ENCODE results near the gene NCF4. TPM values are rescaled to one million over a fixed set of nuclear protein-coding genes. Genes with fewer than 3 reads are reported as not detected.

The NCF4 gene
- total and polyA plus RNA-seq, 8 donors = 3.2 to 68.1 (median 3.7) TPM

DNA sequence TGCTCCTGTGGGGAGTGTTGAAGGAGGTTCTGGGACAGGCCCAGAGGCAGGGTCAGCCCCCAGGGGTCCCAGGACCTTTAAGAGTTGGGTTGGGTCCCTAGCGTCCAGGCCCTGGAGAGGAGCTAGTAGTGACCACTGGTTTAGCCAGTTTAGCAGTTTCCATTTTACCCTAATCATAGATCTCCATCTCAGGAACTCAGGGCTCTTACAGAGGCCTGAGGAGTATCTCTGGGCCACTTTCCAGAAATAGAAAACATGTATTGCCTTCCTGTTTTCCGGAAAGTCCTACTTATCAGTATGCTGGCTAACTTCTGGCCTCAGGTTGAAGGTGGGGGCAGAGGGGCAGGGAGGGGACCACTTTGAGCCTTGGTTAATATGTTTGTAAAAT is 13.5 kb downstream of the NCF4 start:
- intact Hi-C loops (cut with DNase I) = no loop called here
- TF ChIP-seq, protein P1, sequence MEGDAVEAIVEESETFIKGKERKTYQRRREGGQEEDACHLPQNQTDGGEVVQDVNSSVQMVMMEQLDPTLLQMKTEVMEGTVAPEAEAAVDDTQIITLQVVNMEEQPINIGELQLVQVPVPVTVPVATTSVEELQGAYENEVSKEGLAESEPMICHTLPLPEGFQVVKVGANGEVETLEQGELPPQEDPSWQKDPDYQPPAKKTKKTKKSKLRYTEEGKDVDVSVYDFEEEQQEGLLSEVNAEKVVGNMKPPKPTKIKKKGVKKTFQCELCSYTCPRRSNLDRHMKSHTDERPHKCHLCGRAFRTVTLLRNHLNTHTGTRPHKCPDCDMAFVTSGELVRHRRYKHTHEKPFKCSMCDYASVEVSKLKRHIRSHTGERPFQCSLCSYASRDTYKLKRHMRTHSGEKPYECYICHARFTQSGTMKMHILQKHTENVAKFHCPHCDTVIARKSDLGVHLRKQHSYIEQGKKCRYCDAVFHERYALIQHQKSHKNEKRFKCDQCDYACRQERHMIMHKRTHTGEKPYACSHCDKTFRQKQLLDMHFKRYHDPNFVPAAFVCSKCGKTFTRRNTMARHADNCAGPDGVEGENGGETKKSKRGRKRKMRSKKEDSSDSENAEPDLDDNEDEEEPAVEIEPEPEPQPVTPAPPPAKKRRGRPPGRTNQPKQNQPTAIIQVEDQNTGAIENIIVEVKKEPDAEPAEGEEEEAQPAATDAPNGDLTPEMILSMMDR (IDR thresholded peaks at IDR 0.05) = no peak
- Histone ChIP-seq H3K4me3 (no peak overlapping the region), H3K36me3 (peaks cover 0 to 64% of the 10 kb centered on the region in 2 donors), H3K9me3 (no peaks in the 10 kb centered on the region), H3K4me1 (peaks cover 9 to 41% of the 10 kb centered on the region in 2 donors), H3K27ac (peak overlapping the region; percentile 73 to 93), H3K27me3 (no peaks in the 10 kb centered on the region)
- peak in 1 of 4 donors; percentile 14 for DNase-seq
- ATAC-seq = peak; percentile 67

DNA sequence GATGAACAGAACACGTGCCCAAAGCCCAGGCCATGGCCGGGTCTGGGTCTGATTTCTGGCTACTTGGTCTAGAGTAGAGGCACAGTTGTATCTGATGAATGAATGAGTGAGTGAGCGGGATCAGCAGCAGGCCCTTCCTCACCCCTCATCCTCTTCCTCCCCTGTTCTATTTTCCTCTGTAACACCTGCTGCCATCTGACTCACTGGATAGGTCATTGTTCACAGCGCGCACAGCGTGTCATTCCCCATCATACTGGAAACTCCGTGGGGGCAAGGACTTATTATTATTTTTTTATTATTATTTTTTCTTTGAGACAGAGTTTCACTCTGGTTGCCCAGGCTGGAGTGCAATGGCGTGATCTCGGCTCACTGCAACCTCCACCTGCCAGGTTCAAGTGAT is 13.9 kb downstream of the NCF4 start:
- DNase-seq (no peak), ATAC-seq (no peak)
- Histone ChIP-seq H3K4me3 (no peak overlapping the region), H3K4me1 (peaks cover 9 to 41% of the 10 kb centered on the region in 2 donors), H3K36me3 (peaks cover 0 to 60% of the 10 kb centered on the region in 2 donors), H3K27ac (peak overlapping the region; percentile 73 to 93), H3K27me3 (no peaks in the 10 kb centered on the region), H3K9me3 (no peaks in the 10 kb centered on the region)
- TF ChIP-seq, protein P1 (IDR thresholded peaks at IDR 0.05) = no peak
- intact Hi-C loops (cut with DNase I) = no loop called here

DNA sequence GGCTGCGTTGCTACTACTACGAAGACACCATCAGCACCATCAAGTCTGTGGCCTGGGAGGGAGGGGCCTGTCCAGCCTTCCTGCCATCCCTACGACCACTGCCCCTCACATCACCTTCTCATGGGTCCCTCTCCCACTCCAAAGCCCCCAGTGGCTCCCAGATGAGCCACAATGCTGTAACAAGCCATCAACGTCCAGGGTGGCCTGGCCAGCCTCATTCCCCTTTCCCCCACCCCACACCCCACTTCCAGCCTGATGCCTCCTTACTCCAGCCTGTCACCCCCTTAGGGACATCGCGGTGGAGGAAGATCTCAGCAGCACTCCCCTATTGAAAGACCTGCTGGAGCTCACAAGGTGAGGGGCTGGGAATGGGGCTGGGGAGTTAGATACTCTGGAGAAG is 14.9 kb downstream of the NCF4 start:
- H3K9me3 ChIP-seq = no peaks in the 10 kb centered on the region
- no peak overlapping the region for H3K4me3 ChIP-seq
- DNase-seq (no peak), ATAC-seq (no peak)
- peaks cover 0 to 50% of the 10 kb centered on the region in 2 donors for H3K36me3 ChIP-seq
- H3K27ac ChIP-seq = peak overlapping the region in 1 of 2 donors; percentile 33
- H3K27me3 ChIP-seq = no peaks in the 10 kb centered on the region
- TF ChIP-seq, protein P1 (IDR thresholded peaks at IDR 0.05) = no peak
- intact Hi-C loops (cut with DNase I) = no loop called here
- H3K4me1 ChIP-seq = peaks cover 9 to 41% of the 10 kb centered on the region in 2 donors

DNA sequence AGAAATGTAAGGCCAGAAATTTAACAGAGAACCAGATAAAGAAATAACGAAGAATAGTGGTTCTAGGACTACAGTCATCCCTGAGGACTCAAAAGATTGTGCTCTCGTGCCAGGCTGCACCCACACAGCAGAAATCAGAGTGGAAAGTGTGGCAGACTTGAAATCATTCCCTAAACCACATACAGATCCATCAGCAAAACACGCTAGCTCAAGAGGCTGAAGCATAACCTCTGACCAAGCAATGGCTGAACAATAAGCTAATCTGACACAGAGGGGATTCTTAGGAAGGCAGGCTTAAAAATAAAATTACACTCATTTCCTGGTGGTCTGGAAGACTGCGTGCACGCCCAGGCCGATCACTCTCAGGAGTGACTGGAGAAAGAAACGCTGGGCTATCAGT is 19.0 kb downstream of the NCF4 start:
- TF ChIP-seq, protein P1 (IDR thresholded peaks at IDR 0.05) = no peak

DNA sequence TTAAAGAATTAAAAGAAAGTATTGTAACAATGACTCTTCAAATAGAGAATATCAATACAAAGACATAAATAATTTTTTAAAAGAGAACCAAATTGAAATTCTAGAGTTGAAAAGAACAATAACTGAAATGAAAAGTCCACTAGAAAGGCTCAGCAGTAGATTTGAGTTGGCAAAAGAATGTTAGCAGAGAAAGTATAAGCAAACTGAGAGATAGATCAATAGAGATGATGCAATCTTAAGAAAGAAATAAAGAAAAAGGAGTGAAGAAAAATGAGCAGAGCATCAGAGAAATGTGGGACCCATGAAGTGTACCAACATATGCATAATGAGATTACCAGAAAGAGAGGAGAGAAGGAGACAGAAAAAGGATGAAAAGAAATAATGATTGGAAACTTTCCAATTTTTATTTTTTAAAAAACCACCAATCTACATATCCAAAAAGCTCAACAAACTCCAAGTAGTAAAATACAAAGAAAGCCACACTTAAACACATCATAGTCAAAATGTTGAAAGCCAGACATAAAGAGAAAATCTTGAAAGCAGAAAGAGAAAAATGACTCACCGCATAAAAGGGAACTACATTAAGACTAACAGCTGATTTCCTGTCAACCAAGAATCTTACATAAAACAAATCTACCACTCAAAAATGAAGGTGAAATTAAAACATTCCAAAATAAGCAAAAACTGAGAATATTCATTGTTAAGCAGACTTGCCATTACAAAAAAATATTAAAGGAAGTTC is 20.9 kb downstream of the NCF4 start:
- no peak overlapping the region for H3K4me3 ChIP-seq
- H3K27ac ChIP-seq = peak overlapping the region in 1 of 2 donors; percentile 73
- H3K9me3 ChIP-seq = peaks cover 0 to 18% of the 10 kb centered on the region in 2 donors
- peaks cover 0 to 20% of the 10 kb centered on the region in 2 donors for H3K4me1 ChIP-seq
- H3K36me3 ChIP-seq = peaks cover 0 to 17% of the 10 kb centered on the region in 2 donors
- TF ChIP-seq, protein P1 (IDR thresholded peaks at IDR 0.05) = no peak
- H3K27me3 ChIP-seq = no peaks in the 10 kb centered on the region
- DNase-seq (no peak), ATAC-seq (no peak)
- intact Hi-C loops (cut with DNase I) = no loop called here

More for the DNA sequence above, 19.0 kb downstream of the NCF4 start:
- DNase-seq = no peak
- intact Hi-C loops (cut with DNase I) = no loop called here
- H3K27ac ChIP-seq = no peak overlapping the region
- ATAC-seq = no peak
- H3K4me1 ChIP-seq = peaks cover 0 to 19% of the 10 kb centered on the region in 2 donors
- H3K4me3 ChIP-seq = no peak overlapping the region
- peaks cover 0 to 18% of the 10 kb centered on the region in 2 donors for H3K9me3 ChIP-seq
- no peaks in the 10 kb centered on the region for H3K27me3 ChIP-seq
- H3K36me3 ChIP-seq = peaks cover 0 to 34% of the 10 kb centered on the region in 2 donors
